ENCODE measurements around the gene ZNF862. TPM values are rescaled to one million over a fixed set of nuclear protein-coding genes. Genes with fewer than 3 reads are reported as not detected.

ZNF862 gene
- polyA plus RNA-seq, 3 donors: 1.3 to 18.4 (median 2.7) TPM

DNA sequence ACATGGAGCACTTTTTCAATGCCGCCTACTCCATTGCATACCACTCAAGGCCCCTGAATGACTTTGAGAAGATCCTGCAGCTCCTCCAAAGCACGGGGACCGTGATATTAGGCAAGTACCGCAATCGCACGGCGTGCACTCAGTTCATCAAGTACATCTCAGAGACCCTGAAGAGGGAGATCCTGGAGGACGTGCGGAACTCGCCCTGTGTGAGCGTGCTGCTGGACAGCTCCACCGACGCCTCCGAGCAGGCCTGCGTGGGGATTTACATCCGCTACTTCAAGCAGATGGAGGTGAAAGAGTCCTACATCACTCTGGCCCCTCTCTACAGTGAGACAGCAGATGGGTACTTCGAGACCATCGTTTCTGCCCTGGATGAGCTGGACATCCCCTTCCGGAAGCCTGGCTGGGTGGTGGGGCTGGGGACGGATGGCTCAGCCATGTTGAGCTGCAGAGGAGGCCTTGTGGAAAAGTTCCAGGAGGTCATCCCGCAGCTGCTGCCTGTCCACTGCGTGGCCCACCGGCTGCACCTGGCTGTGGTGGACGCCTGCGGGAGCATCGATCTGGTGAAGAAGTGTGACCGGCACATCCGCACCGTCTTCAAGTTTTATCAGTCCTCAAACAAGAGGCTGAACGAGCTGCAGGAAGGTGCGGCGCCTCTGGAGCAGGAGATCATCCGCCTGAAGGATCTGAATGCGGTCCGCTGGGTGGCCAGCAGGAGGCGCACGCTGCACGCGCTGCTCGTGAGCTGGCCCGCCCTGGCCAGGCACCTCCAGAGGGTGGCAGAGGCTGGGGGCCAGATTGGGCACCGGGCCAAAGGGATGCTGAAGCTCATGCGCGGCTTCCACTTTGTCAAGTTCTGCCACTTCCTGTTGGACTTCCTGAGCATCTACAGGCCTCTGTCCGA is 22.9 kb downstream of the ZNF862 start:
- H3K4me1 ChIP-seq (ENCODE audit: control insufficient read depth in 1 of 2, insufficient read depth in 2 of 2, low read length in 2 of 2): peaks cover 10 to 11% of the 10 kb centered on the region in 2 donors
- H3K4me3 ChIP-seq (replicated peaks in 1 of 3; ENCODE audit: low read depth in 2 of 3, low read length in 3 of 3): no peak overlapping the region
- no peak overlapping the region for H2AFZ ChIP-seq (ENCODE audit: insufficient read depth, low read depth, low read length, poor library complexity, severe bottlenecking)
- Mint-ChIP-seq H3K27ac (peak overlapping the region in 1 of 7 donors; percentile 22), H3K27me3 (ENCODE audit: low read depth in 3 of 3) (no peaks in the 10 kb centered on the region), H3K4me3 (no peak overlapping the region), H3K36me3 (peaks cover 42 to 54% of the 10 kb centered on the region in 2 donors), H3K9me3 (no peaks in the 10 kb centered on the region), H3K4me1 (peaks cover 12% of the 10 kb centered on the region)
- H3K9me3 ChIP-seq (replicated peaks in 1 of 2; ENCODE audit: control insufficient read depth in 1 of 2, insufficient read depth in 1 of 2, low read length in 2 of 2): no peaks in the 10 kb centered on the region
- H3K36me3 ChIP-seq (replicated peaks in 1 of 2; ENCODE audit: control insufficient read depth in 1 of 2, insufficient read depth in 2 of 2, low read length in 2 of 2): peaks cover 18 to 47% of the 10 kb centered on the region in 2 donors
- intact Hi-C loops (cut with micrococcal nuclease): no loop called here
- H3K79me2 ChIP-seq (ENCODE audit: insufficient read depth, low read length): no peaks in the 10 kb centered on the region
- peak; percentile 14 for TF ChIP-seq CTCF (IDR thresholded peaks at IDR 0.05)
- no peak overlapping the region for H3K4me2 ChIP-seq (replicated peaks; ENCODE audit: extremely low read depth, low read length, poor library complexity, severe bottlenecking)
- no peak for DNase-seq
- no peaks in the 10 kb centered on the region for H4K20me1 ChIP-seq (ENCODE audit: insufficient read depth, low read length)
- WGBS (ENCODE audit: insufficient coverage): 92% methylated on average over 45 of the region's 45 CpGs
- H3K9ac ChIP-seq (ENCODE audit: insufficient read depth, low read length, poor library complexity, severe bottlenecking): no peak overlapping the region
- H3K27ac ChIP-seq (ENCODE audit: low read depth in 1 of 2, low read length in 2 of 2): no peak overlapping the region
- no peaks in the 10 kb centered on the region for H3K27me3 ChIP-seq (ENCODE audit: control insufficient read depth in 2 of 2, insufficient read depth in 2 of 2, low read length in 2 of 2)

- intact Hi-C loops (cut with micrococcal nuclease): no loop called here
- Histone ChIP-seq H3K4me2 (replicated peaks; ENCODE audit: extremely low read depth, low read length, poor library complexity, severe bottlenecking) (no peak overlapping the region), H3K79me2 (ENCODE audit: insufficient read depth, low read length) (no peaks in the 10 kb centered on the region), H2AFZ (ENCODE audit: insufficient read depth, low read depth, low read length, poor library complexity, severe bottlenecking) (no peak overlapping the region), H3K36me3 (replicated peaks in 1 of 2; ENCODE audit: control insufficient read depth in 1 of 2, insufficient read depth in 2 of 2, low read length in 2 of 2) (peaks cover 18 to 47% of the 10 kb centered on the region in 2 donors), H3K27me3 (ENCODE audit: control insufficient read depth in 2 of 2, insufficient read depth in 2 of 2, low read length in 2 of 2) (no peaks in the 10 kb centered on the region), H3K4me3 (replicated peaks in 1 of 3; ENCODE audit: low read depth in 2 of 3, low read length in 3 of 3) (no peak overlapping the region), H3K27ac (ENCODE audit: low read depth in 1 of 2, low read length in 2 of 2) (no peak overlapping the region), H3K9ac (ENCODE audit: insufficient read depth, low read length, poor library complexity, severe bottlenecking) (no peak overlapping the region), H3K9me3 (replicated peaks in 1 of 2; ENCODE audit: control insufficient read depth in 1 of 2, insufficient read depth in 1 of 2, low read length in 2 of 2) (no peaks in the 10 kb centered on the region), H3K4me1 (ENCODE audit: control insufficient read depth in 1 of 2, insufficient read depth in 2 of 2, low read length in 2 of 2) (peaks cover 16 to 17% of the 10 kb centered on the region in 2 donors), H4K20me1 (ENCODE audit: insufficient read depth, low read length) (no peaks in the 10 kb centered on the region)
- Mint-ChIP-seq H3K27ac (no peak overlapping the region), H3K4me1 (peaks cover 19% of the 10 kb centered on the region), H3K4me3 (no peak overlapping the region), H3K27me3 (ENCODE audit: low read depth in 3 of 3) (no peaks in the 10 kb centered on the region), H3K9me3 (no peaks in the 10 kb centered on the region), H3K36me3 (peaks cover 42 to 51% of the 10 kb centered on the region in 2 donors)
- 90% methylated on average over 15 of the region's 16 CpGs for WGBS (ENCODE audit: insufficient coverage)
- no peak for DNase-seq
- TF ChIP-seq CTCF (IDR thresholded peaks at IDR 0.05): no peak
These were observed 23.5 kb downstream of the ZNF862 start for GRCh38 chr7:149861728-149862045.

Data from CD14-positive monocyte (primary cell).